Measurements from ENCODE around the gene IL10RA.
A peak's percentile ranks its signal among the peaks of the same experiment; 100 is the strongest.

The IL10RA gene

DNA sequence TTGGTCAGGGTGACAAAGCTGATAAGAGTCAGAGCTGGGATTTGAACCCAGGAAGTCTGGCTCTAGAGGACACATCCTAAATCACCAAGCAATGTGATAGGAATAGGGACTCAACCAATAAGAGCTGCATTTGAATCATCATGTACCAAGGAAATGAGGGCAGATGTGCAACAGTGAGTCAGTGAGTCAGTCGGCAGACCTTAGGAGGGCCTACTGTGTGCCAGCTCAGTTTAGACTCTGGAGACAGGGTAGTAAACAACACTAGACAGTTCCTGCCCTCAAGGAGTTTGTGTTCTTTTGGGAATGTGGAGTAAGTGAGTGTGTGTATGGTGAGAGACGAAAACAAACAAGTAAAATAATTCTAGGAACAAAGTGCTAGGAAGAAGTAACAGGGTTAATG lies 11.2 kb downstream of the IL10RA start:
- ChIA-PET POLR2A (interaction anchor here (0.6 to 6.2 kb wide), 2 partner anchors 10 to 58 kb away, joined by 4 to 38 read pairs; partner anchors contain the start of gene IL10RA), CTCF (interaction anchor here (0.8 to 6.9 kb wide), 10 partner anchors 8 to 180 kb away, joined by 3 to 27 read pairs (median 6); partner anchors contain the start of gene IL10RA)
- TF ChIP-seq CTCF (IDR thresholded peaks at IDR 0.05; ENCODE audit: control extremely low read depth, extremely low read depth, low read depth, missing control alignments) = no peak
- DNase-seq (ENCODE audit: extremely low spot score) = no peak

DNA sequence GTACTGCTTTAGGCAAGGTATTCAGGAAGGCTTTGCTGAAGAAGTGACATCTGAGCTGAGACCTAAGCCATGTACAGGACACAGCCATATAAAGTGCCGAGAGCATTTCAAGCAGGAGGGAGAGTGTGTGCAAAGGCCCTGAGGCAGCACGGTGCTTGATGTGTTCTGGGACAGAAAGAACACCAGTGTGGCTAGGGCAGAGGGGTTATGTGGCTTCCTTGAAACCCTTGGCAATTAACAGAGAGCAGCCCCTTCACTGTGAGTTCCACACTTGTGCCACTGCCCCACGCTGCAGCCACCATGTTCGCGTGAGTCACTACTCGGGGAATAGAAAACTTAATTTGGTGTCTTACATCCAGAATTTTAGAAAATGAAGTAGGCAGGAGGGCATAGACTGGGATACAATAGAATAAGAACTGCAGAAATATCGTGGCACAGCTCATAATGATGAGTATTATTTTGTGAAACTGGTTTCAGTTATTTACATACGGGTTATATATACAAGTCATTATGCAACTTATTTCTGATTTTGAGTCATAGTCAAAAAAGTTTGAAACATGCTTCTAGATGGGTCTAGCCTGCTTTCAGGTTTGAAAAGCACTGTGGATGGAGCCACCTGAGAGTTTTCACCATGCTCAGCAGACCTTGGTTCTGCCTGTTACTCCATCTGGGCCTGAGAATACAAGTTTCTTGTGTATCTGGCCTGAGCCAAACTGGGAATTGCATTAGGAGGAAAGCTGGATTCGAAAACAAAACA lies 11.8 kb downstream of the IL10RA start:
- CTCF ChIA-PET = interaction anchor here (0.9 to 6.9 kb wide), 7 partner anchors 9 to 55 kb away, joined by 4 to 27 read pairs (median 5); partner anchors contain the start of gene IL10RA
- peak; percentile 68 for DNase-seq (ENCODE audit: extremely low spot score)
- POLR2A ChIA-PET = interaction anchor here (0.6 to 6.2 kb wide), 2 partner anchors 10 to 59 kb away, joined by 4 to 38 read pairs; partner anchors contain the start of gene IL10RA
- TF ChIP-seq CTCF (IDR thresholded peaks at IDR 0.05; ENCODE audit: control extremely low read depth, extremely low read depth, low read depth, missing control alignments) = no peak

GRCh38 chr11:117998664-117999353 lies 12.6 kb downstream of the IL10RA start:
- ChIA-PET CTCF (interaction anchor here (0.9 to 6.9 kb wide), 7 partner anchors 9 to 55 kb away, joined by 4 to 27 read pairs (median 8); partner anchors contain the start of gene IL10RA), POLR2A (interaction anchor here (6.2 kb wide), 1 partner anchor 11 kb away, joined by 38 read pairs; the partner anchor contains the start of gene IL10RA)
- no peak for TF ChIP-seq CTCF (IDR thresholded peaks at IDR 0.05; ENCODE audit: control extremely low read depth, extremely low read depth, low read depth, missing control alignments)
- no peak for DNase-seq (ENCODE audit: extremely low spot score)

- ChIA-PET CTCF (interaction anchor here (0.7 to 6.9 kb wide), 8 partner anchors 9 to 54 kb away, joined by 3 to 27 read pairs (median 4); no protein-coding TSS in a partner anchor), POLR2A (interaction anchor here (6.2 kb wide), 1 partner anchor 12 kb away, joined by 38 read pairs; the partner anchor contains the start of gene IL10RA)
- DNase-seq (ENCODE audit: extremely low spot score) = no peak
- no peak for TF ChIP-seq CTCF (IDR thresholded peaks at IDR 0.05; ENCODE audit: control extremely low read depth, extremely low read depth, low read depth, missing control alignments)
Measured at GRCh38 chr11:117999354-117999993, 13.3 kb downstream of the IL10RA start.

GRCh38 chr11:118000067-118000849 lies 14.1 kb downstream of the IL10RA start:
- no peak for DNase-seq (ENCODE audit: extremely low spot score)
- ChIA-PET POLR2A (interaction anchor here (6.2 kb wide), 1 partner anchor 12 kb away, joined by 38 read pairs; the partner anchor contains the start of gene IL10RA), CTCF (interaction anchor here (0.7 to 5.8 kb wide), 9 partner anchors 8 to 53 kb away, joined by 3 to 21 read pairs (median 3); no protein-coding TSS in a partner anchor)
- TF ChIP-seq CTCF (IDR thresholded peaks at IDR 0.05; ENCODE audit: control extremely low read depth, extremely low read depth, low read depth, missing control alignments) = no peak

All from GM10248 (cell line).